Hepatocyte (in vitro differentiated cells): ENCODE data around the gene SCN2A. TPM values are rescaled to one million over a fixed set of nuclear protein-coding genes. Genes with fewer than 3 reads are reported as not detected.
"Not testable (repeated sequence)": the region's sequence is repeated elsewhere in the genome, so short reads cannot be mapped to it uniquely, and the experiment has no call there.

Experiments
- DNase-seq: peaks from one replicate; pipeline ENCODE4 v3.0.0-alpha.2; 2016; ENCODE audit warnings: low spot score
- H2AFZ ChIP-seq: fragments of 200-600 bp; sonication (generic); 2 replicates; pipeline ENCODE4 v1.6.0; 2016; ENCODE audit warnings: antibody characterized with exemption, mild to moderate bottlenecking
- H3K27ac ChIP-seq: fragments of 200-600 bp; sonication (generic); 2 replicates; pipeline ENCODE4 v1.5.1; 2016; ENCODE audit warnings: mild to moderate bottlenecking
- H3K27me3 ChIP-seq: fragments of 200-600 bp; sonication (generic); 2 replicates; pipeline ENCODE4 v1.6.1; 2016
- H3K36me3 ChIP-seq: fragments of 200-600 bp; sonication (generic); replicated peaks from 2 replicates; pipeline ENCODE4 v1.5.1; 2016; ENCODE audit warnings: low read depth; ENCODE audit not compliant: insufficient read depth
- H3K4me1 ChIP-seq: fragments of 200-600 bp; sonication (generic); 2 replicates; pipeline ENCODE4 v1.5.1; 2016; ENCODE audit warnings: mild to moderate bottlenecking, moderate library complexity; ENCODE audit not compliant: insufficient read depth
- H3K4me2 ChIP-seq: fragments of 200-600 bp; sonication (generic); 2 replicates; pipeline ENCODE4 v1.6.0; 2016
- H3K4me3 ChIP-seq: fragments of 200-600 bp; sonication (generic); 2 replicates; pipeline ENCODE4 v1.5.1; 2016; ENCODE audit warnings: mild to moderate bottlenecking
- H3K79me2 ChIP-seq: fragments of 200-600 bp; sonication (generic); 2 replicates; pipeline ENCODE4 v1.6.0; 2017; ENCODE audit warnings: mild to moderate bottlenecking
- H3K9me2 ChIP-seq: fragments of 200-600 bp; sonication (generic); replicated peaks from 2 replicates; pipeline ENCODE4 v1.6.0; 2017; ENCODE audit warnings: mild to moderate bottlenecking; ENCODE audit not compliant: insufficient read depth
- H3K9me3 ChIP-seq: fragments of 200-600 bp; sonication (generic); 2 replicates; pipeline ENCODE4 v1.5.1; 2016; ENCODE audit warnings: low read depth, mild to moderate bottlenecking
- H4K20me1 ChIP-seq: fragments of 200-600 bp; sonication (generic); 2 replicates; pipeline ENCODE4 v1.6.0; 2016; ENCODE audit warnings: mild to moderate bottlenecking; ENCODE audit not compliant: insufficient read depth, poor library complexity, severe bottlenecking
- CTCF ChIP-seq: fragments of 200-600 bp; sonication (generic); IDR thresholded peaks from 2 replicates; pipeline ENCODE4 v1.5.1; 2016; ENCODE audit warnings: antibody characterized with exemption, mild to moderate bottlenecking; ENCODE audit not compliant: poor library complexity
- EZH2 ChIP-seq: fragments of 200-600 bp; sonication (generic); IDR thresholded peaks from 2 replicates; pipeline ENCODE4 v1.6.1; 2016; ENCODE audit warnings: antibody characterized with exemption, mild to moderate bottlenecking, borderline replicate concordance
- EZH2phosphoT487 ChIP-seq: fragments of 200-600 bp; sonication (generic); IDR thresholded peaks from one replicate; pipeline ENCODE4 v1.6.1; 2018; ENCODE audit warnings: antibody characterized with exemption, mild to moderate bottlenecking, low read depth, moderate library complexity; ENCODE audit not compliant: unreplicated experiment, severe bottlenecking
- WGBS: methylation state at CpG from one replicate; pipeline ENCODE4 v1.1.6; 2016; ENCODE audit warnings: low lambda C conversion rate; ENCODE audit errors: missing lambda C conversion rate; 5-methylcytosine and 5-hydroxymethylcytosine counted together
- polyA plus RNA-seq: library from polyadenylated mRNA; unstranded; fragments of >200 nt; fragmentation: Nextera tagmentation; extraction: Ambion mirVana; gene quantifications from 2 replicates; pipeline ENCODE4 v1.2.1, GENCODE V29; 2016
- total RNA-seq: library from RNA; depleted of rRNA; stranded (reverse); fragments of >200 nt; gene quantifications from 2 replicates; pipeline ENCODE4 v1.2.3, GENCODE V29; 2014

SCN2A gene
- total and polyA plus RNA-seq, 2 experiments from 2014 or later: 0.86 to 2.9 TPM

DNA sequence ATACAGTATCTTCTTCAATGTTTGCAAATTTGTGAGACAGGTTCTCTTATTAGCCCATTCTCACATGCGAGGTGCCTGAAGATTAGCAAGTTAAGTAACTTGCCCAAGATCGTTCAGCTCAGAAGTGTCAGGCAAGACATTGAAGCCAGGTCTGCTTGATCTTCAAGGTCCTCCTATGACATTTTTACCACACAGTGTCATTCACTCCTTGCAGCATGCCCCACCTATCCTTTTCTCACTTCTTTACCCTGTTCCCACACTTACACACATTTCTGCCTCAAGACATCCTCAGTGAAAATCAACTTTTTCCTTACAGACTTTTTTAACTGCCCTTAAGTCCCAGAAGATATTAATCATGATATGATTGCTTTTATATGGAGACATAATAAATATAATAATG, 73.8 kb downstream of the SCN2A start:
- no peak for DNase-seq
- H3K79me2 ChIP-seq: no peaks in the 10 kb centered on the region
- no peak overlapping the region for H3K4me2 ChIP-seq
- no peaks in the 10 kb centered on the region for H3K9me3 ChIP-seq
- no peaks in the 10 kb centered on the region for H3K9me2 ChIP-seq
- no peak for TF ChIP-seq CTCF
- no peak for TF ChIP-seq EZH2phosphoT487
- TF ChIP-seq EZH2: no peak
- H3K4me1 ChIP-seq: peaks cover 5% of the 10 kb centered on the region
- H4K20me1 ChIP-seq: no peaks in the 10 kb centered on the region
- no peak overlapping the region for H2AFZ ChIP-seq
- no peak overlapping the region for H3K27ac ChIP-seq
- WGBS: 80% methylated on average over 2 of the region's 2 CpGs
- no peaks in the 10 kb centered on the region for H3K27me3 ChIP-seq
- no peak overlapping the region for H3K4me3 ChIP-seq
- no peaks in the 10 kb centered on the region for H3K36me3 ChIP-seq

DNA sequence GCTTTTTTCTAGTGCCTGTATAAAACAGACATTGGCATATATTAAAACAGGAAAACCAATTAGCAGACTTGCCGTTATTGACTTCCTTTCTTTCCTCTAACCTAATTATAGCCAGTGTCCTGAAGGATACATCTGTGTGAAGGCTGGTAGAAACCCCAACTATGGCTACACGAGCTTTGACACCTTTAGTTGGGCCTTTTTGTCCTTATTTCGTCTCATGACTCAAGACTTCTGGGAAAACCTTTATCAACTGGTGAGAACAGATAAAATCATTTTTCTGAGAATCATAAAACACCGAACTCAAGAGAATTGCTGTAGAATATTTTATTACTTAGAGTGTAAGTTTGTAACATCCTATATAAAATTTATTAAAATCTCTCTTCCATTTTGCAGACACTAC, 74.3 kb downstream of the SCN2A start:
- Histone ChIP-seq H2AFZ (no peak overlapping the region), H3K4me2 (no peak overlapping the region), H3K27me3 (no peaks in the 10 kb centered on the region), H3K4me1 (peaks cover 5% of the 10 kb centered on the region), H3K79me2 (no peaks in the 10 kb centered on the region), H3K9me3 (no peaks in the 10 kb centered on the region), H4K20me1 (no peaks in the 10 kb centered on the region), H3K4me3 (no peak overlapping the region), H3K9me2 (no peaks in the 10 kb centered on the region), H3K27ac (no peak overlapping the region), H3K36me3 (no peaks in the 10 kb centered on the region)
- DNase-seq: no peak
- TF ChIP-seq EZH2: no peak
- no peak for TF ChIP-seq CTCF
- no peak for TF ChIP-seq EZH2phosphoT487
- WGBS: 85% methylated on average over 4 of the region's 4 CpGs

DNA sequence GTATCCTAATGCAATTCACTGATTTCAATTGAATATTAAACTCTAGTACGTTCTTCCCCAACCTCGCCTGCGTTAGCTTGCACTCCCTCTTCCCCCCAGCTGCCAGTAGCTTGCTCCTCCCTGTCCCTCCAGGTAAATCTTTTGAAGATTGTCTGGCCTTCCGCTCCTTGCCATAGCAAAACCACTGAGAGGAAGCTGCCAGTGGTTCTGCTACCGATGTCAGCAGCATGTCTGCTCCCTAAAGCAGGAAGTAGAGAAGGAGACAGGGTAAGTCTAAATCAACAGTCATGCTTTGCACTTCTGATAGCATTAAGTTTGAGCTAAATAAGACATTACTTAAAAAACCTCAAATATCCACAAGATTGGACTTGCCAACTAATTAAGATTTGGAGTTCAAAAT, 89.1 kb downstream of the SCN2A start:
- 87% methylated on average over 5 of the region's 5 CpGs for WGBS
- no peaks in the 10 kb centered on the region for H3K9me3 ChIP-seq
- no peak overlapping the region for H3K27ac ChIP-seq
- TF ChIP-seq EZH2phosphoT487 (no peak), EZH2 (no peak), CTCF (no peak)
- H4K20me1 ChIP-seq: no peaks in the 10 kb centered on the region
- no peak overlapping the region for H3K4me2 ChIP-seq
- no peak for DNase-seq
- no peaks in the 10 kb centered on the region for H3K4me1 ChIP-seq
- H3K36me3 ChIP-seq: no peaks in the 10 kb centered on the region
- H3K27me3 ChIP-seq: no peaks in the 10 kb centered on the region
- H2AFZ ChIP-seq: no peak overlapping the region
- H3K4me3 ChIP-seq: no peak overlapping the region
- no peaks in the 10 kb centered on the region for H3K79me2 ChIP-seq
- no peaks in the 10 kb centered on the region for H3K9me2 ChIP-seq

DNA sequence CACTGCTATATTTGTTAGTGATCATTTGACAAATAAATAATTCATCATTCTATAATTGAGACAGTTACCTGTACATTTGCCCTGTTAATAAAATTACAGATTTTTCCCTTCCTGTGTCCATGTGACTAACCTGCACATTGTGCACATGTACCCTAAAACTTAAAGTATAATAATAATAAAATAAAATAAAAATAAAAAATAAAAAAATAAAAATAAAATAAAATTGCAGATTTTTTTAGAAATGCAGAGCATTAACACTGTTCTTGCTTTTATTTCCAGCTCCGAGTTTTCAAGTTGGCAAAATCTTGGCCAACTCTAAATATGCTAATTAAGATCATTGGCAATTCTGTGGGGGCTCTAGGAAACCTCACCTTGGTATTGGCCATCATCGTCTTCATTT, 105.1 kb downstream of the SCN2A start:
- DNase-seq, H4K20me1 ChIP-seq, H3K36me3 ChIP-seq, H3K4me1 ChIP-seq, H3K79me2 ChIP-seq, H3K9me3 ChIP-seq, H2AFZ ChIP-seq, H3K4me2 ChIP-seq, H3K27me3 ChIP-seq, H3K4me3 ChIP-seq, H3K27ac ChIP-seq, H3K9me2 ChIP-seq: not testable (repeated sequence)
- WGBS: 91% methylated on average over 2 of the region's 2 CpGs
